ENCODE data around the gene DHRS3.
"Not testable (repeated sequence)": the region's sequence is repeated elsewhere in the genome, so short reads cannot be mapped to it uniquely, and the experiment has no call there.

Gene DHRS3

GRCh38 chr1:12656575-12656974 is 38.6 kb upstream of the DHRS3 start:
- H3K9me3 ChIP-seq (ENCODE audit: control insufficient read depth, low read length), result no peaks in the 10 kb centered on the region
- H3K27me3 ChIP-seq (ENCODE audit: control insufficient read depth, insufficient read depth, low read length), result no peaks in the 10 kb centered on the region
- TF ChIP-seq CTCF (IDR thresholded peaks at IDR 0.05), result no peak
- H2AFZ ChIP-seq, result no peak overlapping the region
- no peaks in the 10 kb centered on the region for H3K79me2 ChIP-seq
- no peak overlapping the region for H3K27ac ChIP-seq
- no peak overlapping the region for H3K4me3 ChIP-seq (ENCODE audit: low read depth, low read length)
- no peaks in the 10 kb centered on the region for H3K4me1 ChIP-seq
- H3K36me3 ChIP-seq (ENCODE audit: control insufficient read depth, insufficient read depth, low read length), result no peaks in the 10 kb centered on the region
- H3K9ac ChIP-seq, result no peak overlapping the region
- no peak overlapping the region for H3K4me2 ChIP-seq (ENCODE audit: low read length)

- no peak for TF ChIP-seq CTCF (IDR thresholded peaks at IDR 0.05)
- Histone ChIP-seq H3K27ac (no peak overlapping the region), H3K4me3 (ENCODE audit: low read depth, low read length) (no peak overlapping the region), H3K27me3 (ENCODE audit: control insufficient read depth, insufficient read depth, low read length) (no peaks in the 10 kb centered on the region), H3K9me3 (ENCODE audit: control insufficient read depth, low read length) (no peaks in the 10 kb centered on the region), H3K9ac (no peak overlapping the region), H2AFZ (no peak overlapping the region), H3K4me1 (no peaks in the 10 kb centered on the region), H3K79me2 (no peaks in the 10 kb centered on the region), H3K36me3 (ENCODE audit: control insufficient read depth, insufficient read depth, low read length) (no peaks in the 10 kb centered on the region), H3K4me2 (ENCODE audit: low read length) (no peak overlapping the region)
These were observed 36.6 kb upstream of the DHRS3 start for GRCh38 chr1:12654657-12655056.

- H3K9ac ChIP-seq, result no peak overlapping the region
- no peaks in the 10 kb centered on the region for H3K9me3 ChIP-seq (ENCODE audit: control insufficient read depth, low read length)
- H2AFZ ChIP-seq, result no peak overlapping the region
- no peak overlapping the region for H3K27ac ChIP-seq
- H3K4me3 ChIP-seq (ENCODE audit: low read depth, low read length), result no peak overlapping the region
- no peaks in the 10 kb centered on the region for H3K4me1 ChIP-seq
- H3K4me2 ChIP-seq (ENCODE audit: low read length), result no peak overlapping the region
- no peaks in the 10 kb centered on the region for H3K27me3 ChIP-seq (ENCODE audit: control insufficient read depth, insufficient read depth, low read length)
- no peaks in the 10 kb centered on the region for H3K79me2 ChIP-seq
- TF ChIP-seq CTCF (IDR thresholded peaks at IDR 0.05), result no peak
- H3K36me3 ChIP-seq (ENCODE audit: control insufficient read depth, insufficient read depth, low read length), result no peaks in the 10 kb centered on the region
These were observed 36.1 kb upstream of the DHRS3 start for GRCh38 chr1:12654004-12654567.

GRCh38 chr1:12649971-12650421 is 32.0 kb upstream of the DHRS3 start:
- TF ChIP-seq CTCF (IDR thresholded peaks at IDR 0.05), result no peak

GRCh38 chr1:12648741-12649140 is 30.7 kb upstream of the DHRS3 start:
- Histone ChIP-seq H3K4me3 (ENCODE audit: low read depth, low read length) (no peak overlapping the region), H3K36me3 (ENCODE audit: control insufficient read depth, insufficient read depth, low read length) (no peaks in the 10 kb centered on the region), H3K27ac (no peak overlapping the region), H3K9ac (no peak overlapping the region), H3K79me2 (no peaks in the 10 kb centered on the region), H3K4me1 (no peaks in the 10 kb centered on the region), H3K9me3 (ENCODE audit: control insufficient read depth, low read length) (no peaks in the 10 kb centered on the region), H3K27me3 (ENCODE audit: control insufficient read depth, insufficient read depth, low read length) (no peaks in the 10 kb centered on the region), H3K4me2 (ENCODE audit: low read length) (no peak overlapping the region), H2AFZ (no peak overlapping the region)
- no peak for TF ChIP-seq CTCF (IDR thresholded peaks at IDR 0.05)

More at GRCh38 chr1:12649971-12650421, 32.0 kb upstream of the DHRS3 start:
- Histone ChIP-seq H3K27me3 (ENCODE audit: control insufficient read depth, insufficient read depth, low read length) (no peaks in the 10 kb centered on the region), H3K79me2 (no peaks in the 10 kb centered on the region), H3K4me1 (no peaks in the 10 kb centered on the region), H3K27ac (no peak overlapping the region), H3K9ac (no peak overlapping the region), H3K4me3 (ENCODE audit: low read depth, low read length) (peak overlapping the region; percentile 13), H3K4me2 (ENCODE audit: low read length) (peak overlapping the region; percentile 0), H2AFZ (no peak overlapping the region), H3K9me3 (ENCODE audit: control insufficient read depth, low read length) (no peaks in the 10 kb centered on the region), H3K36me3 (ENCODE audit: control insufficient read depth, insufficient read depth, low read length) (no peaks in the 10 kb centered on the region)

- H3K27me3 ChIP-seq (ENCODE audit: control insufficient read depth, insufficient read depth, low read length); H3K4me2 ChIP-seq (ENCODE audit: low read length); H3K36me3 ChIP-seq (ENCODE audit: control insufficient read depth, insufficient read depth, low read length); H2AFZ ChIP-seq; H3K9me3 ChIP-seq (ENCODE audit: control insufficient read depth, low read length); H3K4me3 ChIP-seq (ENCODE audit: low read depth, low read length); H3K9ac ChIP-seq; H3K27ac ChIP-seq; H3K4me1 ChIP-seq; H3K79me2 ChIP-seq: not testable (repeated sequence)
These were observed 27.4 kb upstream of the DHRS3 start for GRCh38 chr1:12645401-12645800.
